Tongue (tissue), 2 donors: ENCODE data around the gene TINAG. TPM values are rescaled to one million over a fixed set of nuclear protein-coding genes. Genes with fewer than 3 reads are reported as not detected.

Source experiments
- DNase-seq: peaks from one replicate; pipeline ENCODE4 v3.0.0-alpha.2; 2015
- total RNA-seq: library from RNA; depleted of rRNA; stranded (reverse); fragments of >200 nt; gene quantifications from one replicate; pipeline ENCODE4 v1.2.3, GENCODE V29; 2014

The TINAG gene
- total RNA-seq, 1 donor from 2014 or later: not detected

DNA sequence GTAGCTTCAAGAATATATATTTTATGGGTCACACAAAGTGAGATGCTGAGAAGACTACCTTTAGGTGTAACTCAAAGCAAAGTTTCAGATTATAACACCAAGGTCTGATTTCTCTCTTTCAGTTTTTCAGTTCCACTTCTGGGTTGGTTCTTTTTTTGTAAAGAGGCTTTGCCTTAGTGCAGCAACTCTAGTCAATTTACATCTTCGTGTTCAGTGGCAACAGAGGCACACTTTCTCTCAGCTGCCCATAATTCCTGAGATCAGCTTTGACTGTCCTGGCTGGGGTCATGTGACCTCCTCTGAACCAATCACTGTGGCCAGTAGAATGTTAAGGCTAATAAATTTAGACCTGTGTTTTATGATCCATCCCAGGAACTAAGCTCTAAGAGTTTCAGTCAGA, 120.2 kb downstream of the TINAG start:
- DNase-seq: no peak

DNA sequence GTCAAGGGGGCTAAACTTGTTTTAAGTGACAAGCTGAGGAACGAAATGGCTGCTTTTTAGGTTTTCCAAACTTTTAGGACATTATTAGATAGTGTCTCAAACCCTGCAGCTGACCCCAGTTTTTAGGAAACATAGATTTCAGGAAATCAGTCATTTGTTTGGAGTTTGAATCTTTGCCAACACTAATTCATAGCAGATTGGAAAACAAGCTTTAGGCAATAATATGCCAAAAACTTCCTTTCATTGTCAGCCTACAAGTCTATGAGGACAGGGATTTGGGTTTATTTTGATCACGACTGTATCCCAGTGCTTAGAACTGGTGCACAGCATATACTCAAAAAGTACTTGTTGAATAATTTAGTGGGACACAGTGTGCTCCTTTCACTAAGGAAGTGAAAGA, 123.2 kb downstream of the TINAG start:
- DNase-seq: peak; percentile 38

Other genes starting within 250 kb of the TINAG start
- gene MLIP, start 197.0 kb upstream of the TINAG start, total RNA-seq: 51.3 TPM